ENCODE measurements around the gene ARID5B.

The ARID5B gene

GRCh38 chr10:61883371-61884025, 18.0 kb upstream of the ARID5B start:
- DNase-seq, result no peak

DNA sequence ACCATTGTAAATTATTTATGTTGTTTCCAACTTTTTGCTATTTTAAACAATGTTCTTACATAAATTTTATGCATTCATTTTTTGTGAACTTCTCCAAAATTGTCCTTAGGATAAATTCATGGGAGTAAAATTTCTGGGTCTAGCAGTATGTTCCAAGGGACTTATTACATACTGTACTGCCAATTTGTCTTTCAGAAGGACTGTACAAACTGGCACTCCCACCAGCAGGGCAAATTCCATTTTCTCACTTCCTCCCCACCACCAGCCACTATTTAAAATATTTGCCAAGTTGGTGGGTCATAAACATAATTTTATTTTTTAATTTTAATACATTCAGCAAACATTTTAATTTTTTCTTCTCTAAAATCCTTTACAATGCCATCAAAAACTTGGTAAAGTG, 13.7 kb upstream of the ARID5B start:
- no peak for DNase-seq

DNA sequence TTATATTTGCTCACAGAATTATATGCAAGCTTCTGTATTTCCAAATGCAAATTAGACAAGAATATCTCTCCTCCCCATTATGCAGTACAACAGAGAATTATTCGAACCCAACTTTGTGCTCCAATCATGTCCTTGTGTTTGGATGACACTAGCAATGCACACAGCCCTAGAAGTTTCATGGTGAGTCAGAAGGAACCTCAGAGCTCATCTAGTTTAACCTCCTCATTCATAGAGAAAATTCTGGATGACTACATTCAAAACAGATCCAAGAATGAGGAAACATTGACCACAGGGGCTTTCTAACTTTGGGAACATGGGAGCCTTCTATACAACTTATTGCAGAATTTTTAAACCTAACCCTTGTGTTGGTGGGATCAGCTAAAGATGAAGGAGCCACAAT, 12.8 kb upstream of the ARID5B start:
- no peak for DNase-seq

GRCh38 chr10:61890430-61890829, 11.1 kb upstream of the ARID5B start:
- DNase-seq, result no peak

GRCh38 chr10:61890881-61891409, 10.6 kb upstream of the ARID5B start:
- DNase-seq, result no peak

- DNase-seq, result no peak
Measured at GRCh38 chr10:61891906-61892585, 9.5 kb upstream of the ARID5B start.

DNA sequence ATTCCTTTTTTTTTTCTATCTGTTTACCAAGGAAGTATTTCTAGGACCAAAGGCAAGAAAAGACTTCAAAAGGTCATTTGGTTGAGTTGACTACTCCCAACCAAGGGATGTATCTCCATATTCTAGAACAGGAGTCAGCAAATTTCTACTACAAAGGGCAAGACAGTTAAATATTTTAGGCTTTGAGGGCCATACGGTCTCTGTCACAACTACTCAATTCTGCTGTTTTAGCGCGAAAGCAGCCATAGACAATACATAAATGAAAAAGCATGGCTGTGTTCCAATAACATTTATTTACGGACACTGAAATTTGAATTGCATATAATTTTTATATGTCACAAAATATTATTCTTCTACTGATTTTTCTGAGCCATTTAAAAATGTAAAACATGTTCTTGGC, 8.5 kb upstream of the ARID5B start:
- DNase-seq, result no peak

- DNase-seq, result no peak
Measured at GRCh38 chr10:61894133-61894532, 7.4 kb upstream of the ARID5B start.

DNA sequence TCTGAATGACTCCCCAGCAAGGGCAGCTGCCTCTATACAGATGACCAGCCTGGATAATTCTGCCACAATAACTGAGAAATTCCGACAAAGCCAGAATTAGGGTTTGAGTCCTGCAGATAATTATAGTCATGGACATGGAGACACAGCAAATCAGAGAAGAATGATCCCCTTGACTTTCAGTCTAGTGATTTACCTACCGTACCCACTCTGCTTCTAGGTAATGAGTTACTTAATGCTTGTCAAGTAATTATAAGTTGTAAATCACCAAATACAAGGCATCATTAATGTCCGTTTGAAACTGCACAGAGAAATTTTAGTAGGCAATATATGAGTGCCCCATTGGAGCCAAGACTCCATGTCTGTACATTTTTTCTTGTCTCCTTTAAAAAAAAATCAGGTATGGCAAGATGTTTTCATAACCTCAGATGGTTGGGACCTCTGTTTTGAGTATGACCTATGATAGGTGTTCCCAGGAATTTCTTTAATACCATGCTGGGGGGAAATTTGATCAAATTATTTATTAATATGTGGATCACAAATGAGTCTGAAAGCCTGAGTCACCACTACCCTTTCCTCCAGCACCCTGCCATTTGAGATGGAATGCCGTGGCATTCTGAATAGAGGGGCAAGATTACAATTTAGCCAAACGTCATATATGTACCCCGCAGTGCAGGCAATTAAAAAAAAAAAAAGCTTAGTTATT, 5.5 kb upstream of the ARID5B start:
- no peak for DNase-seq

GRCh38 chr10:61896854-61897661, 4.4 kb upstream of the ARID5B start:
- DNase-seq, result peak; percentile 39

DNA sequence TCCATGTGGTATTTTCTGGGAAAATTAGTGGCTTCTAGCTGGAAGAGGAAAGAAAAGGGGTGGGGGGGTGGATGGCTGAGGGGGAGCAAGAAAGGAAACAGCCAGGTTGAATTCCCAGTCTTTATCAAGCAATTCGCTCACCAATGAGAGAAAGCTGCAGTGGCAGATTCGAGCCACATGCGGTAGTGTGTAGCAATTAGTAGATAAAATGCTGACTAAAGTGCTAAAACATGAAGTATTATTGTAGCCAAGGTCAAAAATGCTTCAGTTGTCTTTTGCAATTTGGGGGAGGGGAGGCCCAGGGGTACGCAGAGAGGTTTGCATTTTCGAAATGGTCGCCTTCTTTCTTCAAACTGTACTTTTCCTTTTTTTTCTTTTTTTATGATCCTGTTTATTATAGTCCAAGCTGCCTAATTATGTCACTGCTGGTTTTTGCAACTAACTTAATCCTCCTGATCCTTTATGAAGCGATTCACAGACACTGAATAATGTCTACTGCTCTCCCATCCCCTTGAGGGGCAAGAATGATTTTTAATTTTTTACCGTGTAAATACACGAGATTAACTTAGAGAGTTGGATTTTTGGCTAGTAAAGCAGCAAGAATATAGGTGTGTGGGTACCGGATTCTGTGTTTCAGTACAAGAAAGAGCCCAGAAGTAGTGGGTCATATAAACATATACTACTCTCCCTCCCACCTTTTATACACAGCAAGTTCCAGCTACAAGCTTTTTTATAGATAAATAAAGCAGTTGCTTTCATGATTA, 3.6 kb upstream of the ARID5B start:
- peak; percentile 10 for DNase-seq

DNA sequence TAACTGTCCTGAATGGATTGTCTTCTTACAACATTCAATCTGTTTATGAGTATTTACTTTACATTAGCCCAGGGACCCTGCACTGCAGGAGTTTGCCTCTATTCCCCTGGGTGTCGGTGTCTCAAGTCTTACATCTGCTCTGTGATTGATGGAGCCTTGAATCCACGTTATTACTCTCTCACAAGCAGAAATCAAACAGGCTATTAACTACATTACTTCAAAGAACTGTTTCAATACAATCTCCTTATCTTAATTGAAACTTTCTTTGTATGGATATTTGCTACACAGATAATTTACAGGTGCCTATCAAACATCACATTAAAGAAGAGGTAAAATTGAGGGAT, 3.1 kb upstream of the ARID5B start:
- DNase-seq, result peak; percentile 64

DNA sequence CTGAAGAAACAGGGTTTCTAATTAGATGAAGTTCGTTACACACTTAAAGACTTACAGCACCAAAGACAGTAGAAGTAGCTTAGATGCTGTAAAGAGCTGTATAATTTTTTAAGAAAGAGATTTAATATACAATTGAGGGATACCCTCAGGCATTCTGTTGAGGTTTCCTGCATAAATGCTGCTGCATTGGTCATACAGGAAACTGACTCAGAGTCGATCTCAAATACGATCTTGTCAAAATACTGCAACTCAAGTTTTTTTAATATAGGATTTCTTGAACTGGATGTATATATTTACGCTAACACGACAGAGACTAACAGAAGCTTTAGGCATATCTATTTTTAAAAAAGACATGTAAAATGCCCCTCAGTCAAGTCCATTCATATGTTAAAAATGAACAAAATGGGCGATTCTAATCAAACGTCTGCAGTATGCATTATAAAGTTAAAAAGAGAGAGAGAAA, 2.4 kb upstream of the ARID5B start:
- DNase-seq, result no peak

- DNase-seq, result no peak
Measured at GRCh38 chr10:61899663-61899996, 1.9 kb upstream of the ARID5B start.

DNA sequence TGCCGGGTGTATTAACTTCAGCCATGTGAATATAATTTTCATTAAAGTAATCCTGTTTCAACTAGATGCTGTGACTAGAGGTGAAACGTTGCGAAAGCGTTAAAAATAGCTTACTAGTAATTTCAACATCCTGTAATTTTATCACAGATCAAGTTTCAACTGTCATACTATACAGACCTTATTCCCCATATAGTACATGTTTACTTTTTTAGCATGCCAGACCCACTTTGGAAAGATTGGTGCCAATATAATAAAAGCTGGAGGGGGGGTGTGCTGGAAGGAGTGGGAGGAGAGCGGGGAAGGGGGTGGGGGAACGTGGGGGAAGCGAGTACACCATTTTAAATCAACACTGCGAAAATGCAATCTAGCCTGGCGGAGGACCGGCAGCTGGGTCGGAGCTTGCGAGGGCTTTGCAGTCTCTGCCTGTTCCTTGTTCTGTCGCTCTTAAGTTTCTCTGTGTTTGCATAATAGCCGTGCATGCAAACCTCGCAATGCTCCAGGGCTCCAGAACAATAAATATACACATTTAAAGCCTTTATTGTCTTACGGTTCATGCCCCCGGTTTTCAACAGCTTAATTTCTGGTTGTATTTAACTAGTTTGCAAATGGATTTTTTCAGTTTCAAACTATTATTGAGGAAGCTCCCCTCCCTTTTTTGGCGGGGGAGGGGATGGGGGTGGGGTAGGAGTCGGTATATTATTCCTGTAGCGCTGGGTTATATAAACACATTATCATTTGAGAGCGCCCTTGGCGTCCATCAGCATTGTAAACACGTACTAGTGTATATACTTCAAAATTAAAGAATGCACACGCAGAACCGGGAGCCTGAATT, 1.3 kb upstream of the ARID5B start:
- DNase-seq, result peak; percentile 67

DNA sequence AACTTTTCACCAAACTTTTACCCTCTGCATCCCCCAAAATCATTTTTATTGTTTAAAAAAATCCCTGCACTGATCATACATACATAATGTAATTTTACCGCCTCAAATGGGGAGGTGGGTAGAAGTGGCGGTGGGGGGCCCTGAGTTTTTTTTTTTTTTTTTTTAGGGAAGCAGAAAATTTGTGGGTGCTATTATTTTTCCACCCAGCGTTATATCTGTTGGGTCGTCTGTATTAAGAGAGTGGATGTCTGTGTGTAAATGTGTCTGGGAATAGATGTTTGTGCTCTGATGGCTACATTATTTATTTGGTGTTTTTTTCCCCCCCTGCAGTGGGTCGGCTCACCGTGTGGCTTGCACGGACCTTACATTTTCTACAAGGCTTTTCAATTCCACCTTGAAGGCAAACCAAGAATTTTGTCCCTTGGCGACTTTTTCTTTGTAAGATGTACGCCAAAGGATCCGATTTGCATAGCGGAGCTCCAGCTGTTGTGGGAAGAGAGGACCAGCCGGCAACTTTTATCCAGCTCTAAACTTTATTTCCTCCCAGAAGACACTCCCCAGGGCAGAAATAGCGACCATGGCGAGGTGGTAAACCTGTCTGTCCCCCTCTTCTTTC, 438 bp downstream of the ARID5B start:
- DNase-seq, result no peak

DNA sequence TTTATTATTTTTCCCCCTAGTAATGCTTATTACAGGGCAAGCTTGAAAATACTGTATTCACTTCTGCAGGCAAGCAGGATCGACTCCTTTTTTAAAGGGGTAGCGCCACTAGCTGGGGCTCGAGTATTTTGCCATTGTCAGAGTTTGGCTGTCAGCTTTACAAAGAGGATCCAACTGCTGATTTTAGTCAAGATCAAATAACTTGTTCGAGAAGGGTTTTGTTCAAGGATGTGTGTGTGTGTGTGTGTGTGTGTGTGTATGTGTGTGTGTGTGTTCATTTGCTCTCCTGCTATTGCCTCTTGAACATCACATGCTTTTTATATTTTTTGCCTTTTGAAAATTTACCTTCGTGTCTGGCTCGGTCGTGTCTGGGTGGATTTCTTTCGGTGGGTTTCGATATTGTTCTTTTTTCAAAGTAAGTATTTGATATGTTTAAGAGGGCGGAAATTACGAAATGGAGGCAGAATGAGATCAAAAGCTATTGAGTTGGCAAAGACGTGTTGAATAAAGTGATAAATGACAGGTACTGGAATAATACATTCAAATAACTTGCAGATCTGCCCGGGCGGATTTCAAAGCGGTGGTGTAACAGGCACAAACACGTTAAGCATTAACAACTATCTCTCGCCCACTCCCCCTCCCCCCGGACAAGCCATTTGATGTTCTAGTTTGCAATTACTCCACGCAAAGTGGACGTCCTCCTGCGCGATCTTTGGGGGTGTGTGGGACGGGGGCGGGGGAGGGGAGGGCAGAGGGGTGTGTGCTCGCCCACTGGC, 1.1 kb downstream of the ARID5B start:
- DNase-seq, result peak; percentile 32

DNA sequence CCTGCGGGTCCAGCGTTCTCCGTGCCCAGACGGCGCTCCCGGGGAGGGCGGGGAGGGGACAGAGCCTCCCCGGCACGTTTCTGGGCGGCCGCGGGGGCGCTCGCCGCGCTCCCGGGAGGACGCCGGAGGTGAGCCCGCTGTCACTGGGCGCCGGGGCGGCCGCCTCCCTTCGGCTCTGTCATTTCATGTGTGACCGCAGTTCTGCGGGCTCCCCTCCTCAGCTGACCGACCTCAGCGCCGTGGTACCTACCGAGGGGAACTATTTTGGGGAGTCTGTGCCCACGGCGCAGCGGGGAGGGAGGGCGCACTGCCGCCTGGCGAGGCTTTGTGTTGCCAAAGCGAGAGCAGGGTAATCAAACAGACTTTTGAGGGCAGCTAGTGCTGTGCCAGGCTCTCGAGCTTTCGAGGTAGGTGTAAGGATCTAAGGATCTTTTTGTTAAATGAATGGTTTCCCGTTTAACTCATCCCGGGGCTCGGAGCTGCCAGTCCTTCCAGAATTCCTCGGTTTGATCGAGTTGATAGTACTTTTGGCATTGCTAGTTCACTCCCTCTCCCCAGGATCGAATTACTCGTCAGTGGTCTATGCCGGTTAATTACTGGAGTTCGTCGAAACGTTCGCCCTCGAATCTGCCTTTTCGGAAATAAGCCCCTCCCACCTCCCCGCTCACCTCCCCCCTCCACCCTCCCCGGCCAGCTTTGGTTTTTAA, 1.9 kb downstream of the ARID5B start:
- peak; percentile 53 for DNase-seq

GRCh38 chr10:61903928-61904344, 2.4 kb downstream of the ARID5B start:
- DNase-seq, result no peak
